Stimulated activated CD8-positive, alpha-beta memory T cell treated with anti-CD3 and anti-CD28 coated beads, Interleukin-4, amount 100 ng/mL, for 4 hours (primary cell): ENCODE results near the gene FUT3.
"Not testable (repeated sequence)": the region's sequence is repeated elsewhere in the genome, so short reads cannot be mapped to it uniquely, and the experiment has no call there.

ENCODE experiments used
- DNase-seq, 2 donors: peaks; one replicate each; pipeline ENCODE4 v3.0.0-alpha.2; 2020; ENCODE audit warnings: low read depth in 2 of 2, low spot score in 1 of 2

FUT3 gene

DNA sequence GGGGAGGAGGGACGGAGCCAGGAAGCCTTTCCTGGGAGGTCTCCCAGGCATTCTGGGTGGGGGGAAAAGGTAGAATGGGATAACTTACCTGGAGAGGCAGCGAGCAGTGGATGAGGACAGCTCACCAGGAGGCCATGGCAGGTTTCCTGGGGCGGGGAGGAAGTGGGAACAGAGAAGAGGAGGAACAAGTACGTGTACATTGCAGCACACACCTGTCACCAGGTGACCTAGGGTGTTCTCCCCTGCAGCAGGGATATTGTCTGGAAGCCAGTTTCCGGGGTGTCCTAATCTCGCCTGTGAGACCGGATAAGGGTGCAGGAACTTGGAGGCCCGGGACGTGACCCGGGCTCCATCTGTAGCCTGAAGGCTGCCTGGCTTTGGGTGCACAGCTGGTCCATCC is at the start of gene FUT3:
FUT3 (minus strand) TSS at position 148 of the 400 bp plus-strand sequence.
- no peak for DNase-seq

DNA sequence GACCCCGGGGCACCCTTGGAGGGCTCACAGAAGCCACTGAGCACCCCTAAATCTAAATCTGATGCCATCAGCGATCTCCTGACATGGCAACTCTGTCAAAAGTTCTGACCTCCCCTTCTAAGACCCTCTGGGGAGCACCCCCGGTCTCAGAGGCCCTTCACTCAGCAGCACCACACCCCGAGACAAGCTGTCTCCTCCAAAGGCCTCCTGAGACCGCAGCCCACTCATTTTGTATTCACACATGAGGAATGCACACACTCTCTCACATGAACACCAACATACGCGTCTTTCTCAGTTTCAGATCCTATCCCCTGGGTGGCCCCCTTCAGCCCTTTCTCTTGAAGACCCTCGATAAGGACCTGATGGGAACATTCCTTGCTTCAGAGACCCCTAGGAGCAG is 49.7 kb upstream of the FUT3 start:
- DNase-seq, result no peak

DNA sequence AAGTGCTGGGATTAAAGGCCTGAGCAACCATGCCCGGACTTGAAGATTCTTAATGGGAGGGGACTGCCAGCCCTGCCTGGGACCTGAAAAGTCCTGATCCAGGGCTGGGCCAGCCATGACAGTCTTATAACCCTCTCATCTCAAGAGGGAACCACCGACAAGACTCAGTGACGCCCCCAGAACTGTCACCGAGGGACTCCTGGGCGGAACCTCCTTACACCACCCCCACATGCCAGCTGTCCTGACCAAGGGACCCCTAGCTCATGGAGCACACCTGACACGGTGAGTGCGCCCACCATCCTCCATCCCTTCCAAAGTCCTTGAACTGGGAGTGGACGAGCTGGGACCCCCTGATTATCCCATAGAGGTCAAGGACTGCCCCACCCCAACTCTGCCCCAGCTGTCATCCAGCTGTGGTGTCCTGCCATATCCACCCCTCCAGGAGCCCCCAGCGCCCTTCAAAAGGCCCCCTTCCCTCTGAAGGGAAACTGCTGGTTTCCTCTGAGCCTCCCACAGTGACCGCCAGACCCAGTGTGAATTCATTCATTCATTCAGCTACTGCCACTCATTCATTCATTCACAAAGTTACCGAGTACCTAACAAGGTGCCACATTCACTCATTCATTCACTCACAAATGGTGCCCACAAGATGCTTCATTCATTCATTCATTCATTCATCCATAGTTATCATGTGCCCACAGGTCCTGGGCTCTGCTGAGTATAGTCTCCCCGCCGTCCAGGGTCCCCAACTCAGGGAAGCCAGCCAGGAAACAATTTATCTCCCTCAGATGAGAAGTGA is 48.7 kb upstream of the FUT3 start:
- no peak for DNase-seq

DNA sequence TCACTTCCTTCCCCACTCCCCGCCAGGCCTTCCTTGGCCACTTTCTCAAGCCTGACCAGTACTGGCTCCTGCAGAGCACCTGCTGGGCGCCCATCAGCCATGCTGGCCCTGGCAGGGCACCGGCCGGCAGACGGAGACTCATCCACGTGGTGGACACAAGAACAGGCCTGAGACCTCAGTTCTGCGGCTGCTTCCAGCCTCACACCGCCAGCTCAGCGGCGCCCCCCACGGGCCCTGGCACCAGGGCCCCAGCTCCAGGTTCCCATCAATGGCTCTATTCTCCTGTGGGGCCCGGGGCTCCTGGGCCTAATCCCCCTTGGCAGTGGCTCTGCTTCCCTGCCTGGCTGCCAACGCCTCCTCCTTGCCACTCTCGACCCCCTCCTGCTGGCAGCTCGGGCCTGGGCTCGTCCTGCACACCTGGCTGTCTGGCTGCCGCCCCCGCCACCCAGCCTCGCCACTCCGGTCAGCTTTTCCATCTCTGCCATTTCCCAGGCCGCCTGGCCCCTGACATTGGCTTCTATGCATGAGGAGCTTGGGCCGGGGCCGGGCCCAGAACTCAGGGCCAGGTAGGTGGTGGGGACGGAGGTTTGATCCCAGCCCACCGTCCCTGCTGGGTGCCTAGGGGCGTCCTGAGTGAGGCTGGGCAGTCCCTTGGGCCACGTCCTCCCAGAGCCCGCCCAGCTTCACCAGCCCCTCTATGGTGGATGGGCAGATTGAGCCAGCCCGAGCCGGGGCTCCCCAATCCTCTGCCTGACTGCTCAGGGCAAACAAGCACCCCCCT is 46.1 kb upstream of the FUT3 start:
- DNase-seq, result no peak

DNA sequence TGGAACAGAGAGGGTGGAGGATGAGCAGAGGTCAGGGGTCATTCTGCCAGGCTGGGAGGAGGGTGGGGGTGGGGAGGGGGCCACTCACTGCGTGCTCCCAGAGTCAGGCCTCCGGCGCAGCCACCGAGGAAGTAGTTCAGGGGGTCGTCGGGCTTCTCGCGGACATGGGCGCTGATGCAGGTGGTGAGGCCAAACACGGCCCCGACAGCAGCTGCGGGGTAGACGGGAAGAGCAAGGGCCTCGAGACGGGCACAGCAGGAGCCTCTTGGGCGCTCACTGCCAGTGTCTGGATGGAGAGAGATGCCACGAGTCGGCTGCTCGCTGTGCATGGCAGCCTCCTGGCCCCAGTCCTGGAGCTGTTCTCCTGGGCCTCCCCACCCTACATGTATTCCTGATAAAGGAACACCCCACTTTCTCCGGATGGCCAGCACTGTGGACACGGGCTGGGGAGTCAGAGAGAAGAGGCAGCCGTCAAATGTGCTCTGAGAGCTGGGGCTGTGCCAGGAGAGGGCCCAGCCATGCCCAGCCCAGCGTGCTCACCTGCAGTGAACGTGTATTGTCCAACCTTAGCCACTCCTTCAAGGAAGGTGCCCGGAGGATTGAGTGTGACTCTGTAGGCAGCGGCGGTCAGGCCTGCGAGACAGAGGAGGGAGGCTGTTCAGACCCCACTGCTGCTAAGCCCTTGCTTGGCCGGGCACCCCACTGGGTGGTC is 45.3 kb upstream of the FUT3 start:
- no peak for DNase-seq

DNA sequence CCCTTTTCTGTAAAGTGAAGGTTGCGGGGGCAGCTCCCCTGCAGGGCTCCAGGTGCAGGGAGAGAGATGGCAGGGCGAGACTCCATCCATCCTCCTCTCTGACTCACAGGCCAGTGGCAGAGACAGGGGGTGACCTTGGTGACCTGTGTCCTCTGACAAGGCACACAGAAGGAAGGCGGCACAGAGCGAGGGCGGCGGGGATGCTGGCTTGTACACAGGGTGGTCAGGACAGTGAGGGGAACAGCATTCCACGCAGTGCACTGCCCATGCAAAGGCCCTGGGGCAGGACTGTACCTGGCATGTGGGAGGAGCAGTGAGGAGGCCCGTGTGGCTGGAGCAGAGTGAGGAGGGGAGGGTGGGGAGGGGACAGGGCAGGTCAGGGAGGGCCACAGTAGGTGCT is 44.6 kb upstream of the FUT3 start:
- DNase-seq, result no peak

DNA sequence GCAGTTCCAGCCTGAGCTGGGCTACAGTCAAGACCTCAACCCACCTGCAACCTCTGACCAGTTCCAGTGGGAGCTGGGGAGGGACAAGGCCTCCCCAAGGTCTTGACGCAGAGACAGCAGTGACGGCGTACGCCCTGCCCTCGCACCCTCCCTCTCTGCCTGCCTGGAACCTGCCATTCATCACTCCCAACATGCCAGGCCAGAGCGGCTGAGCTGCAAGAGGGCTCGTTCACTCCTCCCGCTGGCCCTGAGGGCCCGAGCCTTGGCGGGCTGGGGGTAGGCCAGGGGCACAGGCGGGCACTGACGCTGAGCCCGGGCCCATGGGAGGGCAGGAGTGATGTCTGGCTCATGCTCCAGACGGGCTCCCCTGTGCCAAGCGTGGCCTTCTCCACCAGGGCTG is 44.2 kb upstream of the FUT3 start:
- DNase-seq, result no peak

DNA sequence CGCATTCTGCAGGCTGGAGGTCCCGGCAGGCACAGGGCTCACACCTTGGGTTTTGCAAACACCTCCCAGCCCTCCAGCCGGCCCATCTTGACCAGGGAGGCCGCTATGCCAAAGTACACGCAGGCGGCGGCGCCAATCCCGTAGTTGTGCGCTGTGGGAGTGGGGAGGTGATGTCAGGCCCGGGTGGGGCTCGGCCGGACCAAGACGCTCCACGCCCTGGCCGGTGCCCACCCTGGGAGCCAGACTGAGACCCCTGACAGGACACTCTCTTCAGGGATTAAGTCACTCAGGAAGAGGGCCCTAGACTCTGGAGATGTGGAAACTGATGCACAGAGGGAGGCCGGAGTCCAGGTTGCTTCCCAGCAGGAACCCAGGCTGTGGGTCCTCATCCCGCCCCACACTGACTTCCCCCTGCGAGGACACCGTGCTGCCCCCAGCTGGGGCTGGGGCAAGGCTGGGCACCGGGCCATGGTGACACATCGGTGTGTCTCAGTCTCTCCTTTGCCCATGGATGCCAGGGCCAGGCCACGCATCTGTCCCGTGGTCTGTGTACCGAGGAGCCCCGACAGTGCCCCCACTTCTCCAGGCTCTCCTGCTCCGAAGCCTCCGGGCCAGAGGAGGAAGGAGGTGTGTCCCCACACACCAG is 43.6 kb upstream of the FUT3 start:
- no peak for DNase-seq

DNA sequence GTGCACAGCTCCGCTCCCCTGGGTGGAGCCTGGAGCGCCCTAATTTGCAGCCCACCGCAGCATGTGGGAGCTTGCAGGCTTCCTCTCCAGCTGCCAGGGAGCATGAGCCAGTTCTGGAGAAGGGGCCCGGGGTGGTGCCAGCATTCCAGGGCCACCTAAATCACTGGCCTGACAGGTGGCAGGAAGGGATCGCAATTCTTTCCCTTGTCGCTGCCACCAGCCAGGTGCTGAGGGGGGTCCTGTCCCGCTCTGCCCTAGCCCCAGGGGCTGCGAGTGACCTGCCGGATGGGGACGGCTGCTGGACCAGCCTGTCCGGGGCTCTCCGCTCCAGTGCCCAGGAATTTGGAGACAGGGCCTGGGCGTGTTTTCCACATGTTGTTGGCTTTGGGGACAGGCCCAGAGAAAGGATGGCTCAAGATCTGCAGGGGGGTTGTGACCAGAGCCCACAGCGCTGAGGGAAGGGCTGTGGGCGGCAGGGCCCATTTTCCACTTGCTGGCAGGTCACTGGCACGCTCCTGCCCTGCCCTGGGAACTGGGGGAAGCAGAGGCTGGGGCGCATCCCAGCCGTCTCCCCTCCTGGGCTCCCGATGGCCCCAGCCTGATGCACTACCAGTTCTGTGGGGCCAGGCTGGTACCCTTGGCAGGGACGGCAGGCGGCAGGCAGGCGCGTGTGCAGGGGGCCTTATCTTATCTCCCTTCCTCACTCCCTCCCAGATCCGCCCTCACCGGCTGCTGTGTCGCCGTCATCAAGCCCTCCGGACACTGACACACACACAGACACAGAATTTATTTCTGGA is 42.9 kb upstream of the FUT3 start:
- DNase-seq, result no peak

DNA sequence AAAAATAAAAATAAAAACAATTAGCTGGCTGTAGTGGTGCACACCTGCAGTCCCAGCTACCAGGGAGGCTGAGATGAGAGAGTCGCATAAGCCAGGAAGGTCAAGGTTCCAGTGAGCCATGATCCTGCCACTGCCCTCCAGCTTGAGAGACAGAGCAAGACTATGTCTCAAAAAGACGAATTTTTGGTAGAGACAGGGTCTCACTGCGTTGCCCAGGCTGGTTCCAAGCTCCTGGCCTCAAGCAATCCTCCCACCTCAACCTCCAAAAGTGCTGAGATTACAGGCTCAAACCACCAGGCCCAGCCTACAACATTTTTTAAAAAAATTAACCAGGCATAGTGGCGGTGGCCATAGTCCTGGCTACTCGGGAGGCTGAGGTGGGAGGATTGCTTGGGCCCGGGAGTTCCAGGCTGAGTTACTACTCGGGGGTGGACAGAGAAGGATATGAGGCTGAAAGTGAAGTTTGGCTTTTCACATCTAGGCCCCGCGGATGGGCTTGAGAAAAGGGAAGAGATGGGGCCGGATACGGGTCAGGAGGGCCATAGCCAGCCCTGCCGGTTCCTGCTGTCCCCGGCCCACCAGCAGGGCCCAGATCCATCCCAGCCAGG is 42.2 kb upstream of the FUT3 start:
- no peak for DNase-seq

DNA sequence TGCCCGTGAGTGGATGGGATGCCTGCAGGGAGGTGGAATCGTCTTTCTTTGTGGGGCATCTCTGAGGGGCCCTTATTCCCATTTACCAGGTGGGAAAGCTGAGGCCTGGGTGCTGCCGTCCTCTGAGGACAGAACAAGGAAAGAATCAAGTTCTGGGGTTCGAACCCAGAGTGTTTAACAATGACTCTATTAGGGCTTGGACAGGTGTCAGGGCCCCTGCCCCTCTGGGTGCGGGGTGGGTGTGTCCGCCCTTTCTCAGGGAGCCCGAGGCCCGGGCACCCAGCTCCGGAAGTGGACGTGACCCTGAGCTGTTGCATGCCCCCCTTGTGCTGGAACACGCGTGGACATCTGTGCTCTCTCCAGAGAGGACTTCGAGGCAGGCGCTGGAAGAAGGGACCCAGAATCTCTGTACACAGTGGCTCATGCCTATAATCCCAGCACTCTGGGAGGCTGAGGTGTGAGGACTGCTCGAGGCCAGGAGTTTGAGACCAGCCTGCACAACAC is 41.6 kb upstream of the FUT3 start:
- DNase-seq, result no peak

DNA sequence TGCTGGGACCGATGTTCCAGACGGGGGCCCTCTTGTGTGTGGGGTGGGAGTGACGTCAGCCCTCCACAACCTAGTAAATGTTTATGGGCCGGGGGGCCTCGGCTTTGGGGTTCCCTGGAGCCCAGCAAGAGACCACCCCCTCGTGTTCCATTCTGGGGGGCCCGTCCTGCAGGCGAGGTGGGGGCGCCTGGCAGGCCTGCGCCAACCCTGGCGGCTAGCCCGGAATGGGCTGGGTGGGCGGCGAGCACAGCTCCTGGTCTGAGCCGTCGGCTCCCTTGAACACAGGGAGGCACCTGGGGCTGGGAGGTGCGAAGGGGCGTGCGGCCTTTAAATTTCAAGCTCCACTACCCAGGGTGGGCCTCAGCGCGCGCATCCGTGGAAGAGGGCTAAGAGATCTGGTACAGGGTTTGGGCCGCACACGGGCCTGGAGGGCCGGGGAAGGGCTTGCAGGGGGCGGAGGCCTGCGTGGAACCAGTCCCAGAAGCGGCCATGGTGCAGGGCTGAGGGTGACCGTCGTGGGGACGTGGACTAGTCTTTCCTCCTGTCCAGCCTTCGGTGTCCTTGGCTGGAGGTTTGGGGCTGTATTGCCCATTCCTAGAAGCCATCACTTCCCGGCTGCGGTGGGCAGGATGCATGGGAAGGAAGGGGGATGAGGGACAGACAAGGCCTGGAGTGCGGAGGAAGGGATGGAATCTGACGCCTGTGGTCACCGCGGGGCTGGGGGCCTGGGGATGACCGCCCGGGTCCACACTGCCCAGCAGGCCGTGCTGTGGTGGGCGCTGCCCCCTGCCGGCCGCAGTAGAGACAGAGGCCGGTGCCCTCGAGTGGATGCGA is 40.9 kb upstream of the FUT3 start:
- no peak for DNase-seq

DNA sequence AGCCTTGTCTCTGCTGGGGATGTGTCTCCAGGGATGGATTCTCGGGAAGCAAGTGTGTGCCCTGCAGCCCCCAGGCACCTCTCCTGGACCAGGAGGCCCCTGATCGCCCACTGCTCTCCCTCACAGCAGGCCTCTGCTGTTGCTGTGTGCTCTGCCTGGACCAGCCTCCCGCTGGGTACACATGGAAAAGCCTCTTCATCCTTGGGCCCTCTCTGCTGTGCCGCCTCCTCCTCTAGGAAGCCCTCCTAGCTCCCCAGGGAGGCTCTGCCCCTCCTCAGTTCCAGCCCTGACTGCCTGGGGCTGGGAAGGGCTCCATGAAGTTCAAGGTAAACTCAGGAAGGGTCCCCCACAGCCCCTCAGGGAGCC is 40.3 kb upstream of the FUT3 start:
- DNase-seq, result no peak

DNA sequence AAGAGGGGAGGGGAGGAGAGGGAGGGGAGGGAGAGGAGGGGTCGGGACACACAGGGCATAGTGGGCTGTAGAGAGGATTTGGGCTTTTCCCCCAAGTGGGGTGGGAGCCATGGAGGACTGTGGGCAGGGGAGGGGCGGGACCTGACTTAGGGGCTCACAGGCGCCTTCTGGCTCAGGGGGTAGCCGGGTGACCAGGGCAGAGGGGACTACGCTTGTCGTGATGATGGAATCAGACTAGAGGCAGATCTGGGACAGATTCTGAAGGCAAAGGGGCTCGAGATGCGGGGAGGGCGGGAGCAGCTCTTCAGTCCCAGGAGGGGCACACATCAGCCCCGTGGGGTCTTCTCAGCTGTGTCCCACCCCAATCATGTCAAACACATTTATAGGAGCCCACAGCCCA is 38.9 kb upstream of the FUT3 start:
- DNase-seq, result no peak

DNA sequence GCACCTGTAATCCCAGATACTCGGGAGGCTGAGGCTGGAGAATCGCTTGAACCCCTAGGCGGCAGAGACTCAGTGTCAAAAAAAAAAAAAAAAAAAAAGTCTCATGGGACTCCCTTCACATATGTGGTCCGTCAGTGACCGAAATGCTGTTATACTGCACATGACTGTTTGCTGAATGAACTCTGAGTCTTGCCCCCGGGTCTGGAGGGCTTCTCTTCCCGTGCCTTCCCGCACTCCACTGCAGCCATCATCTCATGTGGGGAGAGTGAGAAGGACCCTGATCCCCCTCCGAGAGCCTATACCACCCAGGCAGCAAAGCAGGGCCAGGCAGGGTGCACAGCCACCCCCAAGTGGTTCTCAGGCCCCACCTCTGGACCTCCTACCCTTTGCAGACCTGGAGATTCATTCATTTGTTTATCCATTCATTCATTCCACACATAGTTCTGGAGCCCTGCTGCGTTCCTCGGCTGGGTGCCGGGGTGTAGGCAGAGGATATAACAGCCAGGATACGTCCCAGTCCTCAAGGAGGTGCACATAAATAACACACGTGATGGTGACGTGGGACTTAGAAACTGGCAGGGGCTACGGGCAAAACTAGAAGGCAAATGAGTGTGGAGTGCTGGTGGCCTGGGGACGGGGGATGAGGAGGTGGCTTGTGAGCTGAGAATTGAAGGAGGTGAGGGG is 38.2 kb upstream of the FUT3 start:
- DNase-seq, result no peak

DNA sequence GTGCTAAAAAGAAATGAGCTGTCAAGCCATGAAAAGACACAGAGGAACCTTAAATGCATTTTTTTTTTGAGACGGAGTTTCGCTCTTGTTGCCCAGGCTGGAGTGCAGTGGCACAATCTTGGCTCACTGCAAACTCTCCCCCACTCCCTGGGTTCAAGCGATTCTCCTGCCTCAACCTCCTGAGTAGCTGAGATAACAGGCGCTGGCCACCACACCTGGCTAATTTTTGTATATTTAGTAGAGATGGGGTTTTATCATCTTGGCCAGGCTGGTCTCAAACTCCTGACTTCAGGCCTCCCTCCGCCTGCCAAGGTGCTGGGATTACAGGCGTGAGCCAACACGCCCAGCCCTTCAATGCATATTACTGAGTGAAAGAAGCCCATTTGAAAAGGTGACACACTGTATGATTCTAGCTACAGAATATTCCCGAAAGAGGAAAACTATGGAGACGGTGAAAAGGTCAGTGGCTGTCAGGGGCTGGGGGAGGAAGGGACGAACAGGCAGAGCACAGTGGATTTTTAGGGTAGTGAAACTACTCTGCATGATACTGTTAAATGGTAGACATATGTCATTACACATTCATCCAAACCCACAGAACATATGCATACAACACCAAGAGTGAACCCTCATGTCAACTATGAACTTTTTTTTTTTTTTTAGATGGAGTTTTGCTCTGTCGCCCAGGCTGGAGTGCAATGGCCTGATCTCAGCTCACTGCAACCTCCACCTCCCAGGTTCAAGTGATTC is 33.0 kb upstream of the FUT3 start:
- DNase-seq, result not testable (repeated sequence)

DNA sequence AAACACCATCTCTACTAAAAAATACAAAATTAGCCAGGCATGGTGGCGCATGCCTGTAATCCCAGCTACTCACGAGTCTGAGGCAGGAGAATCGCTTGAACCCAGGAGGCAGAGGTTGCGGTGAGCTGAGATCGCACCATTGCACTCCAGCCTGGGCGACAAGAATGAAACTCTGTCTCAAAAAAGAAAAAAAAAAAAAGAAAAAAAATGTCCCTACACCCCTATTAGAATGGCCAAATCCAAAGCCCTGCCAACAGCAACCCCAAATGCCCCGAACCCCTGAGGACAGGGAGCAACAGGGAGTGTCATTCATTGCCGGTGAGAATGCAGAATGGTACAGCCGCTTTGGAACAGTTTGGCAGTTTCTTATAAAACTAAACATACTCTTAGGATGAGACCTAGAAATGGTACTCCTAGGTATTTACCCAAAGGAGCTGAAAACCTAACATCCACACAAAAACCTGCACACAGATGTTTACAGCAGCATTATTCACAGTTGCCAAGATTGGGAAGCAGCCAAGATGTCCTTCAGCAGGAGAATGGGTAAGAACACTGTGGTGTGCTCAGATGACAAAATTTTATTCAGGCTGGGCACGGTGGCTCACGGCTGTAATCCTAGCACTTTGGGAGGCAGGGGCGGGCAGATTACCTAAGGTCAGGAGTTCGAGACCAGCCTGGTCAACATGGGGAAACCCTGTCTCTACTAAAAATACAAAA is 32.1 kb upstream of the FUT3 start:
- DNase-seq, result not testable (repeated sequence)
